Left lobe of liver (tissue), 2 donors: ENCODE measurements around the gene GALNT13. TPM values are rescaled to one million over a fixed set of nuclear protein-coding genes. Genes with fewer than 3 reads are reported as not detected.

Experiments used
- ATAC-seq: fragments of 200-7000 bp; cut with Tn5 transposase; one replicate; pipeline ENCODE4 v1.9.1; 2020; ENCODE audit warnings: mild to moderate bottlenecking, moderate library complexity
- DNase-seq: peaks from one replicate; pipeline ENCODE4 v3.0.0-alpha.2; 2020; ENCODE audit warnings: low spot score
- total RNA-seq: library from RNA; stranded (reverse); gene quantifications from one replicate; pipeline ENCODE4 v1.2.1, GENCODE V29; 2021
- donor health status: DM: no; HTN: no; CAD: no; lungs with moderate emphysema.
- donor health status: DM: no; HTN: yes; CAD: no.

The GALNT13 gene
- total RNA-seq, 1 donor from 2014 or later = not detected

- no peak for DNase-seq
- ATAC-seq = no peak
Observed at GRCh38 chr2:153940511-153940910, 68.8 kb downstream of the GALNT13 start.

DNA sequence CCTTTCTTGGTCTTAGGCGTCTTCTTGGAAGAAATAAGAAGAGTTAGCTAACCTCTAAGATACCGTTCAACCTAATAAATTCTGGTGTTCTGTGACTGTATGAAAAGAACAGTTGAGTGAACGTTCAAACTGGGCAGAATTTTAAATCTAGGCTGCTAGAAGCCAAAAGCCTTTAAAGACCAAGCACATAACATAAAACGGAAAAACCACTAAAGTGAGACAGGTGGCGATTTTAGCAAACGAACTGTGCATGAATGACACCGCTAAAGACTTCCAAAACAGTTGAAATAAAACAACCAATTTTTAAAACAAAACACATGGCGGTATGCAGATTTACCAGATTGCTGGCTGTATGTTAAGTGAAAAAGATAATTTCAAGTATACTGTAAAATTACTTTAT is 73.1 kb downstream of the GALNT13 start:
- ATAC-seq = no peak
- no peak for DNase-seq

DNA sequence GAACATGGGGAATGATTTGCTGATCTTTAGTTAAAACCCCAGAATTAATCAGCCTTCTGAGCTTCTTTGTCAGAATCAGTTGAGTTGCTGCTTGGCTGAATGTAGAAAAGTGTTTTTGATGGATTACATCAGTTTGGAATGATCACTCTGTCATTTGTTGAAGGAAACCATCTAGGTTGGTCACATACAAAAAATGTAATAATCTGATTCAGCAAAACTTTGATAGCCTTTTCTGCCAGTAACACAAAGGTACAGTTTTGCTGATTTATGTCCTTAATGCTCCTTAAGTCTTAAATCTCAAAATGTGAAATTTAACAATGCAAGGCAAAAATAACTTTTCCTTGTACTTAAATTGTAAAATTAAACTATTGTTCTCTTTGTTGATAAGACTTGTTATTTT is 74.3 kb downstream of the GALNT13 start:
- ATAC-seq = no peak

GRCh38 chr2:153953761-153954160 is 82.0 kb downstream of the GALNT13 start:
- DNase-seq (no peak), ATAC-seq (no peak)

More for the DNA sequence above, 74.3 kb downstream of the GALNT13 start:
- no peak for DNase-seq

DNA sequence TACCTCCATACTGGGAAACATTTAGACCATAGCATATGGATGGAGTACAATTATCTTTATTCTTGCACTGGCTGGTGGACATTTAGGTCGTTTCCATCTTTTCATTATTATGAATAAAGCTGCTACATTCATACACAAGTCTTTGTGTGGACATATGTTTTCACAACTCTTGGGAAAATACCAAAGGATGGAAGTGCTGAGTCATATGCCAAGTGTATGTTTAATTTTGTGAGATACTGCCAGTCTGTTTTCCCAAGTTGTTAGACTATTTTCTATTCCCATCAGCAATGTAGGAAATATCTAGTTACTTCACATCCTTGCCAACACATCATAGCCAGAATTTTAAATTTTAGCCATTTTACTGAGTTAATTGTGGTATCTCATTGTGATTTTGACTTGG is 91.5 kb downstream of the GALNT13 start:
- no peak for ATAC-seq

GRCh38 chr2:153967248-153967973 is 95.7 kb downstream of the GALNT13 start:
- no peak for DNase-seq
- ATAC-seq = no peak

More for the DNA sequence above, 91.5 kb downstream of the GALNT13 start:
- no peak for DNase-seq

GRCh38 chr2:153971250-153971649 is 99.5 kb downstream of the GALNT13 start:
- DNase-seq (no peak), ATAC-seq (no peak)

DNA sequence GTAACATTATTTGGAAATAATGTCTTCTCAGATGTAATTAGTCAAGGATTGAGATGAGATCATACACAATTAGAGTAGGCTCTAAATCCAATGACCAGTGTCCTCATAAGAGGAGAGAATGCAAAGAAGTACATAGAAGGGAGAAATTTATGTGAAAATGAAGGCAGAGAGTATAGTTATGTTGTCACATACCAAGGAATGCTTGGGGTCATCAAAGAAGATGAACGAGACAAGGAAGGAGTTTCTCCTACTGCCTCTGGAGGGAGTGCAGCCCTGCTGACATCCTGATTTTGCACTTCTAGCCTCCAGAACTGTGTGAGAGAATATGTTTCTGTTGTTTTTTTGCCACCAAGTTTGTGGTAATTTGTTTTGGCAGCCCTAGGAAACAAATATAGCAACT is 100.1 kb downstream of the GALNT13 start:
- ATAC-seq (no peak), DNase-seq (no peak)

GRCh38 chr2:153972412-153972811 is 100.7 kb downstream of the GALNT13 start:
- ATAC-seq (no peak), DNase-seq (no peak)

GRCh38 chr2:153986488-153987229 is 114.9 kb downstream of the GALNT13 start:
- ATAC-seq (no peak), DNase-seq (no peak)

GRCh38 chr2:153990771-153991170 is 119.0 kb downstream of the GALNT13 start:
- DNase-seq = no peak
- no peak for ATAC-seq

GRCh38 chr2:154013514-154013913 is 141.8 kb downstream of the GALNT13 start:
- DNase-seq = no peak
- no peak for ATAC-seq

DNA sequence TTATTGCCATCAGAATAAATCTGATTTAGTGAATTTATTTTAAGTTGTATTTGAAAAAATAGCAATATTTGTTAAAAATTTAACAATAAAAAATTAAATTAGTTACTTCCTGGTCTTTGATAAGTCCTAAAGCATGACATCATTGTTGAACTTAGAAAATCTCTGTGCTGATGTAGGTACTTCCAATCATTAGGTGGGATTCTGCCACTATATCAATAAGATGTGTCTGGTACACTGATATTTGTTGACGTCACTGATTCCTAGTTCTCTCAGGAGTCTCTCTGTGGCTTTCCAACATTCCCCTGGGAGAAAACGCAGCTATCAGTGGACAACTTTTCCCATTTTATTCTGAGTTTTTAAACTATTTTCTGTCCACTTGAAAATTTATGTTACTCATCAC is 143.5 kb downstream of the GALNT13 start:
- DNase-seq = no peak
- no peak for ATAC-seq

- ATAC-seq = no peak
Observed at GRCh38 chr2:154029504-154029903, 157.8 kb downstream of the GALNT13 start.

GRCh38 chr2:154032220-154032619 is 160.5 kb downstream of the GALNT13 start:
- no peak for DNase-seq
- no peak for ATAC-seq

More at GRCh38 chr2:154029504-154029903, 157.8 kb downstream of the GALNT13 start:
- DNase-seq = no peak

DNA sequence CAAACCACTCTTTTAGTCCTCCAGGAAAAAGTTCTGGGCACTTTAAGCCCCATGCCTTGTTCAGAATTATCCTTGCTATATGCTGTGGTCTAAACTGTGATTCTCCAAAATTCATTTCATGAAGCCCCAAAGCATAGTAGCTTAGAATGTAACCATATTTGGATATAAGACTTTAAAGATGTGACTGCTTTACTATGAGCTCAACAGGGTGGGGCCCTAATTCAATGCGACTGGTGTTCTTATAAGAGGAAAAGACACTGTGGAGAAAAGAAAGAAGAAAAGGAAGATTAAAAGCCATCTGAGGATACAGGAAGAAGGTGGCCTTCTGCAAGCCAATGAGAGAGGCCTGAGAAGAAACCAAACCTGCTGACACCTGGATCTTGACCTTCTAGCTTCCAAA is 174.8 kb downstream of the GALNT13 start:
- DNase-seq (no peak), ATAC-seq (no peak)

DNA sequence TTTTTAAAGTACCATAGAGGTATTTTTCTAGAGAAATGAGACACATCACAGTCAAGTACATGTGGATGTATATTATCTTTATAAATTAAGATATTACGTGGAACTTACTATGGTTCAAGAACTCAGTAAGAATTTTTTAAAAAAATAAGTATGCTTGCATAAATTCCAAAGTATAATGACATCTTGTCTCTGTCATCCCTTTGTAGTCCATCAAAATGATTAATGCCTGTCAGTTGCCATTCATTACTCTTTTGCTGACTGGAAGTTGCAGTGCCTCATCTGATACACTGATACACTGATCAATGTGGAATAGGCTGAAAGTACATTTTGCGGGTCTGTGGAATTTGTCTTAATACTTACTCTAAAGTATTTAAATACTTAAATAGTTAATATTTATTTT is 177.2 kb downstream of the GALNT13 start:
- ATAC-seq = no peak

GRCh38 chr2:154049561-154049960 is 177.8 kb downstream of the GALNT13 start:
- no peak for ATAC-seq
- DNase-seq = no peak

More for the DNA sequence above, 177.2 kb downstream of the GALNT13 start:
- DNase-seq = no peak

DNA sequence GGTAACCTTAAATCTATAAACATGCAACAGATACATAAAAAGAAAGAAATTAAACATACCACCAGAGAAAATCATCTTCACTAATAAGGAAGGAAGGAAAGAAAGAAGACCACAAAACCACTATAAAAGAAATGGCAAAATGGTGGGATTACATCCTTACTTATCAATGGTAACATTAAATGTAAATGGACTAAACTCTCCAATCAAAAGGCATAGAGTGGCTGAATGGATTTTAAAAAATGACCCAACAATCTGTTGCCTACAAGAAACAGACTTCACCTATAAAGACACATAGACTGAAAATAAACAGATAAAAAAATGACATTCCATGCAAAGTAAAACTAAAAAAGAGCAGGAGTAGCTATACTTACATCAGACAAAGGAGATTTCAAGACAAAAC is 195.4 kb downstream of the GALNT13 start:
- ATAC-seq = no peak

DNA sequence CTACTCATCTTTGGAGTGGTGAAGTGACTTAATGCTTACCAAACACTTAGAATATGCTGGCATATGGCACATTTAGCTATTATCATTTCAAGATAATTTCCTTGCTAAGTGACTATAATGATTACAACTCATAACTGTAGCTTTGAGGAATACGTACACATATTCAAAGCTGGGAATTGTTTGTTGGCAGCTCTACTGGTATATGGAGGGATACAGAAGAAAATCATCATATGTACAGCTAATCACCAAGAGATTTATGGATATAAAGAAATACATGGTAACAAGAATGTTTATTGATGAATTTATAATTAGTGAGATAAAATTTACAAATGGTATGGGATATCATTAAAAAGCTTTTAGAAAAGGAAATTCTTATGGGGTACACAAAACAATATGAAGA is 207.2 kb downstream of the GALNT13 start:
- DNase-seq (no peak), ATAC-seq (no peak)

More for the DNA sequence above, 195.4 kb downstream of the GALNT13 start:
- DNase-seq = no peak

DNA sequence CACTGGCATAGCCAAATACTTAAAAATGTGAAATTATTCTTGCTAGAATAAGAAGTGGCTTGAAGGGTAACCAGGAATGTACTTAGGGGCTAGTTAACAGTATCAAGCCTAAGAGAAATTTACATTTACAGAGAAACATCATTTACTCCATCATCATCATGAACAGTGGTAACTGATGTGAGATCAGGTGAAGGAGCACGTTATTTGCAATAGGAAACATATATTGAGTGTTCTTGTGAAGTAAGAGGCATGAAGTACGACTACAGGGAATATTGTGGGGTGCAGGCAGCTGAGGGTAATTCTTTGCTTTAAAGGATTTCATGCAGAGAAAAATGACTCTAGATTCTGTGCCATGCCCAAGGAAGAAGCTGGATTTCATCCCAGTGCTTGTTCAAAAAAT is 220.8 kb downstream of the GALNT13 start:
- no peak for ATAC-seq
- DNase-seq = no peak

- ATAC-seq = no peak
Observed at GRCh38 chr2:154093856-154094255, 222.1 kb downstream of the GALNT13 start.

More at GRCh38 chr2:154093856-154094255, 222.1 kb downstream of the GALNT13 start:
- no peak for DNase-seq
